Erythroblast (primary cell): ENCODE results near the gene FYB1.
A peak's percentile ranks its signal among the peaks of the same experiment; 100 is the strongest.

Experiments used
- GATA1 ChIP-seq: IDR thresholded peaks from 2 replicates; pipeline ENCODE4 v1.6.1; 2011; ENCODE audit warnings: low read depth, mild to moderate bottlenecking, control low read depth, low read length, moderate library complexity
- POLR2A ChIP-seq: IDR thresholded peaks from 2 replicates; pipeline ENCODE4 v1.6.1; 2011; ENCODE audit warnings: mild to moderate bottlenecking, low read length

- TF ChIP-seq POLR2A (peak; percentile 71), GATA1 (no peak)
Observed at GRCh38 chr5:39074017-39074814, 145.1 kb downstream of the FYB1 start, which contains the start of gene RICTOR.
